H1 (cell line): Measurements from ENCODE around the gene OVCA2. TPM values are rescaled to one million over a fixed set of nuclear protein-coding genes. Genes with fewer than 3 reads are reported as not detected.

Source experiments
- CTCF ChIA-PET: fragments of 300-600 bp; sonication (Branson Sonifier 250); formaldehyde crosslinking; loops from one replicate; lab custom pipeline; 2021; ENCODE audit not compliant: partially characterized antibody; lab: Charles Lee
- POLR2A ChIA-PET: fragments of 300-600 bp; sonication (Branson Sonifier 250); formaldehyde crosslinking; loops from one replicate; lab custom pipeline; 2021; ENCODE audit warnings: inconsistent platforms; ENCODE audit not compliant: partially characterized antibody; lab: Charles Lee
- DNase-seq, 2 experiments: peaks; one replicate each; pipeline versions ENCODE4 v3.0.0 to v3.0.0-alpha.2; 2010 to 2022; ENCODE audit warnings: low spot score in 2 of 2, low read depth in 1 of 2, mixed read lengths in 1 of 2
- FAIRE-seq: peaks from 2 replicates; lab custom pipeline; 2011; peaks lifted over from hg19 to GRCh38; lab: Jason Lieb, UNC
- H2AFZ ChIP-seq: 2 replicates; pipeline ENCODE4 v1.8.1; 2012; ENCODE audit warnings: low read length, inconsistent platforms
- H2AK5ac ChIP-seq: 2 replicates; pipeline ENCODE4 v1.6.1; 2013; ENCODE audit warnings: low read depth, low read length
- H2BK120ac ChIP-seq: replicated peaks from 2 replicates; pipeline ENCODE3; 2013; ENCODE audit warnings: low read depth, low read length, inconsistent platforms
- H2BK12ac ChIP-seq: 2 replicates; pipeline ENCODE4 v1.6.1; 2013; ENCODE audit warnings: low read depth, low read length
- H2BK15ac ChIP-seq: 2 replicates; pipeline ENCODE4 v1.6.1; 2013; ENCODE audit warnings: low read length
- H2BK20ac ChIP-seq: 2 replicates; pipeline ENCODE4 v1.6.1; 2013; ENCODE audit warnings: low read length
- H2BK5ac ChIP-seq: 2 replicates; pipeline ENCODE4 v1.6.1; 2013; ENCODE audit warnings: low read depth, low read length
- H3K14ac ChIP-seq: 2 replicates; pipeline ENCODE4 v1.6.1; 2013; ENCODE audit warnings: inconsistent platforms; ENCODE audit not compliant: insufficient read length
- H3K18ac ChIP-seq: 2 replicates; pipeline ENCODE4 v1.6.1; 2013; ENCODE audit warnings: low read length; ENCODE audit errors: extremely low read depth
- H3K23ac ChIP-seq: 2 replicates; pipeline ENCODE4 v1.6.1; 2013; ENCODE audit warnings: inconsistent platforms; ENCODE audit not compliant: insufficient read length
- H3K23me2 ChIP-seq: 2 replicates; pipeline ENCODE4 v1.6.1; 2013; ENCODE audit warnings: low read depth, low read length
- H3K27ac ChIP-seq: 2 replicates; pipeline ENCODE4 v1.6.1; 2011; ENCODE audit warnings: low read depth, low read length, inconsistent platforms
- H3K27me3 ChIP-seq, 4 experiments: replicated peaks in 1 of 4; 1 replicate in 1 of 4; 2 replicates in 3 of 4; pipeline versions ENCODE4 v1.6.1 to v1.8.1; 2011 to 2013; ENCODE audit warnings: low read length in 3 of 4, mild to moderate bottlenecking in 3 of 4, inconsistent platforms in 2 of 4, mixed read lengths in 2 of 4, moderate library complexity in 1 of 4; ENCODE audit not compliant: control insufficient read depth in 3 of 4, insufficient read depth in 3 of 4; ENCODE audit errors: extremely low read depth in 1 of 4
- H3K36me3 ChIP-seq, 4 experiments: 2 replicates each; pipeline versions ENCODE4 v1.6.1 to v1.8.1; 2011 to 2013; ENCODE audit warnings: mild to moderate bottlenecking in 4 of 4, low read length in 3 of 4, moderate library complexity in 2 of 4, control low read depth in 1 of 4, inconsistent platforms in 1 of 4; ENCODE audit not compliant: insufficient read depth in 4 of 4, control insufficient read depth in 2 of 4
- H3K4ac ChIP-seq: replicated peaks from 2 replicates; pipeline ENCODE3; 2013; ENCODE audit warnings: low read length, low read depth, mixed read lengths, inconsistent platforms; ENCODE audit not compliant: insufficient read length
- H3K4me1 ChIP-seq, 4 experiments: replicated peaks in 1 of 4; 1 replicate in 1 of 4; 2 replicates in 3 of 4; pipeline versions ENCODE4 v1.6.1 to v1.8.1; 2011 to 2013; ENCODE audit warnings: low read length in 3 of 4, inconsistent platforms in 2 of 4, mixed read lengths in 1 of 4; ENCODE audit not compliant: insufficient read depth in 4 of 4, control insufficient read depth in 3 of 4
- H3K4me2 ChIP-seq, 2 experiments: 2 replicates each; pipeline versions ENCODE4 v1.6.1 to v1.8.1; 2011 to 2013; ENCODE audit warnings: low read depth in 2 of 2, low read length in 2 of 2, control low read depth in 1 of 2, inconsistent platforms in 1 of 2, mild to moderate bottlenecking in 1 of 2; ENCODE audit not compliant: insufficient read depth in 1 of 2
- H3K4me3 ChIP-seq, 4 experiments: fragments of 200-600, 300-600 bp in 1 of 4; sonication (generic), shearing (Covaris generic), sonication (Bioruptor Twin) in 1 of 4; 2 replicates each; pipeline versions ENCODE4 v1.5.1 to v1.8.1; 2011 to 2016; ENCODE audit warnings: low read length in 4 of 4, low read depth in 3 of 4, control low read depth in 2 of 4, inconsistent platforms in 2 of 4, mild to moderate bottlenecking in 2 of 4, mixed read lengths in 1 of 4, moderate library complexity in 1 of 4; ENCODE audit not compliant: insufficient read depth in 2 of 4; ENCODE audit errors: extremely low read depth in 1 of 4
- H3K56ac ChIP-seq: replicated peaks from 2 replicates; pipeline ENCODE3; 2013; ENCODE audit warnings: low read depth, mild to moderate bottlenecking, mixed read lengths, low read length, inconsistent platforms; ENCODE audit not compliant: insufficient read length
- H3K79me1 ChIP-seq: 2 replicates; pipeline ENCODE4 v1.6.1; 2013; ENCODE audit warnings: low read depth, low read length, control low read depth
- H3K79me2 ChIP-seq, 2 experiments: 2 replicates each; pipeline versions ENCODE4 v1.6.1 to v1.8.1; 2012 to 2013; ENCODE audit warnings: low read length in 2 of 2, mild to moderate bottlenecking in 2 of 2, inconsistent platforms in 1 of 2; ENCODE audit not compliant: insufficient read depth in 2 of 2, control insufficient read depth in 1 of 2
- H3K9ac ChIP-seq, 4 experiments: replicated peaks in 1 of 4; 1 replicate in 1 of 4; 2 replicates in 3 of 4; pipeline versions ENCODE4 v1.6.1 to v1.8.1; 2011 to 2013; ENCODE audit warnings: low read depth in 3 of 4, low read length in 3 of 4, control low read depth in 2 of 4, mild to moderate bottlenecking in 2 of 4, moderate library complexity in 2 of 4, inconsistent platforms in 1 of 4; ENCODE audit errors: extremely low read depth in 1 of 4
- H3K9me3 ChIP-seq, 2 experiments: 2 replicates each; pipeline versions ENCODE4 v1.6.1 to v1.8.1; 2012 to 2013; ENCODE audit warnings: mild to moderate bottlenecking in 2 of 2, moderate library complexity in 2 of 2, control low read depth in 1 of 2, inconsistent platforms in 1 of 2, low read depth in 1 of 2, low read length in 1 of 2, mixed read lengths in 1 of 2; ENCODE audit not compliant: insufficient read depth in 2 of 2
- H4K20me1 ChIP-seq, 2 experiments: replicated peaks in 1 of 2; 2 replicates each; pipeline versions ENCODE3 to v1.8.1; 2011 to 2013; ENCODE audit warnings: inconsistent platforms in 2 of 2, low read length in 2 of 2, mild to moderate bottlenecking in 1 of 2; ENCODE audit not compliant: insufficient read depth in 2 of 2, control insufficient read depth in 1 of 2
- H4K5ac ChIP-seq: 2 replicates; pipeline ENCODE4 v1.6.1; 2013; ENCODE audit warnings: low read length, low read depth, mixed read lengths, inconsistent platforms; ENCODE audit not compliant: insufficient read length
- H4K8ac ChIP-seq: 2 replicates; pipeline ENCODE4 v1.8.0; 2013; ENCODE audit warnings: mild to moderate bottlenecking, moderate library complexity, low read length, inconsistent platforms; ENCODE audit not compliant: insufficient read depth; ENCODE audit errors: extremely low read depth
- H4K91ac ChIP-seq: replicated peaks from 2 replicates; pipeline ENCODE3; 2013; ENCODE audit warnings: low read length, mixed read lengths, inconsistent platforms; ENCODE audit not compliant: insufficient read length
- CTBP2 ChIP-seq: IDR thresholded peaks from 2 replicates; pipeline ENCODE4 v1.7.0; 2011; ENCODE audit warnings: borderline replicate concordance, mild to moderate bottlenecking, moderate library complexity, mixed read lengths, low read length; ENCODE audit not compliant: insufficient read depth, insufficient read length
- EGR1 ChIP-seq: IDR thresholded peaks from 2 replicates; pipeline ENCODE4 v1.6.1; 2011; ENCODE audit warnings: low read depth, low read length, borderline replicate concordance
- KDM1A ChIP-seq: fragments of 200-600, 300-600 bp; sonication (generic); IDR thresholded peaks from 2 replicates; pipeline ENCODE4 v1.7.1; 2016; ENCODE audit warnings: mild to moderate bottlenecking, low read length, borderline replicate concordance
- KDM4A ChIP-seq: IDR thresholded peaks from one replicate; pipeline ENCODE4 v1.7.1; 2012; ENCODE audit warnings: low read depth, mild to moderate bottlenecking, moderate library complexity, low read length, inconsistent platforms; ENCODE audit not compliant: severe bottlenecking
- KDM5A ChIP-seq: fragments of 200-600 bp; IDR thresholded peaks from 2 replicates; pipeline ENCODE4 v1.7.1; 2012; ENCODE audit warnings: mild to moderate bottlenecking, low read length, inconsistent platforms, mixed read lengths
- NRF1 ChIP-seq: IDR thresholded peaks from 2 replicates; pipeline ENCODE4 v1.6.1; 2011; ENCODE audit warnings: mild to moderate bottlenecking, low read depth, low read length, improper control_type of control experiment
- PHF8 ChIP-seq: fragments of 200-600 bp; sonication (generic); conservative IDR thresholded peaks from 2 replicates; pipeline ENCODE4 v1.7.1; 2012; ENCODE audit warnings: low read depth, mild to moderate bottlenecking, inconsistent platforms, low read length, moderate library complexity
- RBBP5 ChIP-seq: IDR thresholded peaks from 2 replicates; pipeline ENCODE4 v1.7.1; 2012; ENCODE audit warnings: low read depth, mild to moderate bottlenecking, inconsistent platforms, low read length, moderate library complexity, borderline replicate concordance
- WGBS, 2 experiments: shearing (Covaris generic) in 1 of 2; methylation state at CpG; one replicate each; pipeline versions ENCODE4 v1.1.6 to v1.1.7; 2013 to 2015; ENCODE audit warnings: low lambda C conversion rate in 2 of 2, mixed read lengths in 2 of 2, inconsistent platforms in 1 of 2, low coverage in 1 of 2, missing lambda C conversion rate in 1 of 2; ENCODE audit not compliant: insufficient replicate concordance in 2 of 2, insufficient coverage in 1 of 2, insufficient read length in 1 of 2; ENCODE audit errors: extremely low coverage in 1 of 2, missing lambda C conversion rate in 1 of 2; 5-methylcytosine and 5-hydroxymethylcytosine counted together
- polyA plus RNA-seq, 7 experiments: library from polyadenylated mRNA; depleted of rRNA in 3 of 7; stranded (reverse) in 5 of 7; unstranded in 2 of 7; fragments of >200 nt in 5 of 7; fragments of 200-250 nt in 2 of 7; gene quantifications; 1 replicate in 5 of 7; 2 replicates in 1 of 7; 4 replicates in 1 of 7; pipeline versions ENCODE4 v1.2.1 to v1.2.3, GENCODE V29; 2011 to 2013; ENCODE audit warnings: missing spikeins in 2 of 7, mixed read lengths in 2 of 7
- total RNA-seq: library from RNA; stranded (reverse); fragmentation: NEBNext Ultra II Directional; extraction: Animal tissue kit (Norgen Biotek cat#: 25700); gene quantifications from 2 replicates; pipeline ENCODE4 v1.2.1, GENCODE V29; 2021

OVCA2 gene
- total and polyA plus RNA-seq, 2 of the 8 experiments (the other 6 are each of a cell fraction or from before 2014, with no cell fraction given), result 15.3 to 37.0 TPM

GRCh38 chr17:1997927-1998742 is 43.7 kb upstream of the OVCA2 start:
- H4K20me1 ChIP-seq, result no peaks in the 10 kb centered on the region
- H3K4me1 ChIP-seq, result peaks cover 0 to 24% (median 12%) of the 10 kb centered on the region in 4 experiments; a peak in 6 of 7 replicates
- H2BK120ac ChIP-seq, result no peak overlapping the region
- no peak for DNase-seq
- 2% methylated on average over 50 of the region's 92 CpGs; no CpG with 5 or more reads in 1 of the 2 experiments for WGBS, 2 experiments
- peak overlapping the region; percentile 35 to 63 (median 44) for H3K4me3 ChIP-seq
- H2BK20ac ChIP-seq, result no peak overlapping the region
- H2BK5ac ChIP-seq, result no peak overlapping the region
- no peak overlapping the region for H3K9ac ChIP-seq
- ChIA-PET CTCF (interaction anchor here (0.6 to 2.2 kb wide), 3 partner anchors 27 to 252 kb away, joined by 3 to 6 read pairs (median 3); partner anchors contain the start of gene RTN4RL1), POLR2A (interaction anchor here (0.6 kb wide), 1 partner anchor 320 kb away, joined by 4 read pairs; no protein-coding TSS in a partner anchor)
- H3K23me2 ChIP-seq, result peaks cover 4% of the 10 kb centered on the region; the same call in 1 of the 2 replicates
- H3K27me3 ChIP-seq, result peaks cover 8 to 28% (median 20%) of the 10 kb centered on the region in 4 experiments
- no peak overlapping the region for H2AFZ ChIP-seq
- peak; percentile 8 for TF ChIP-seq CTBP2
- TF ChIP-seq NRF1, result no peak
- no peak for TF ChIP-seq KDM5A
- TF ChIP-seq PHF8, result 0 out of 2 replicates have a peak, but pooled peaks have one; percentile 19
- TF ChIP-seq KDM4A, result peak; percentile 49
- TF ChIP-seq KDM1A, result peak; percentile 80; the same call in 1 of the 2 replicates
- TF ChIP-seq EGR1, result peak; percentile 33; the same call in 1 of the 2 replicates
- peak; percentile 25; the same call in 1 of the 2 replicates for TF ChIP-seq RBBP5
- no peak overlapping the region for H3K56ac ChIP-seq
- H3K79me1 ChIP-seq, result no peaks in the 10 kb centered on the region
- no peak overlapping the region for H2AK5ac ChIP-seq
- no peak overlapping the region; the same call in 1 of the 2 replicates for H4K8ac ChIP-seq
- FAIRE-seq, result no peak
- no peak overlapping the region for H3K27ac ChIP-seq
- peak overlapping the region; percentile 73 to 79 for H3K4me2 ChIP-seq
- H2BK15ac ChIP-seq, result no peak overlapping the region
- no peak overlapping the region for H4K5ac ChIP-seq
- H4K91ac ChIP-seq, result no peak overlapping the region
- no peaks in the 10 kb centered on the region for H3K9me3 ChIP-seq
- H3K36me3 ChIP-seq, result no peaks in the 10 kb centered on the region
- H3K14ac ChIP-seq, result no peak overlapping the region
- no peak overlapping the region for H3K4ac ChIP-seq
- H3K79me2 ChIP-seq, result no peaks in the 10 kb centered on the region
- no peak overlapping the region; the same call in 1 of the 2 replicates for H3K18ac ChIP-seq
- no peak overlapping the region for H2BK12ac ChIP-seq
- no peak overlapping the region for H3K23ac ChIP-seq
